Activated CD8-positive, alpha-beta T cell treated with anti-CD3 and anti-CD28 coated beads for 36 hours (primary cell): Measurements from ENCODE around the gene PGF. TPM values are rescaled to one million over a fixed set of nuclear protein-coding genes. Genes with fewer than 3 reads are reported as not detected.

Experiments used
- ATAC-seq: fragments of 200-7000 bp; cut with Tn5 transposase; one replicate; pipeline ENCODE4 v1.10.0; 2021; ENCODE audit warnings: mild to moderate bottlenecking, moderate library complexity
- CTCF ChIA-PET: fragments of 350-600 bp; sonication (Branson Sonifier 250); formaldehyde crosslinking; loops from one replicate; lab custom pipeline; 2021; ENCODE audit warnings: antibody characterized with exemption; lab: Charles Lee
- POLR2A ChIA-PET: fragments of 350-600 bp; sonication (Branson Sonifier 250); formaldehyde crosslinking; loops from one replicate; lab custom pipeline; 2021; ENCODE audit warnings: antibody characterized with exemption; lab: Charles Lee
- DNase-seq: peaks from one replicate; pipeline ENCODE4 v3.0.0-alpha.2; 2020
- H3K27ac Mint-ChIP-seq: one replicate; pipeline ENCODE4 v1.8.0; 2021; ENCODE audit warnings: mild to moderate bottlenecking, mixed read lengths
- H3K27me3 Mint-ChIP-seq: one replicate; pipeline ENCODE4 v1.8.0; 2021; ENCODE audit warnings: mixed read lengths
- H3K36me3 Mint-ChIP-seq: one replicate; pipeline ENCODE4 v1.8.0; 2021; ENCODE audit warnings: low read depth, mixed read lengths
- H3K4me1 Mint-ChIP-seq: one replicate; pipeline ENCODE4 v1.8.0; 2021; ENCODE audit warnings: low read depth, mixed read lengths
- H3K4me3 Mint-ChIP-seq: one replicate; pipeline ENCODE4 v1.8.0; 2021; ENCODE audit warnings: mild to moderate bottlenecking, moderate library complexity, mixed read lengths
- H3K9me3 Mint-ChIP-seq: one replicate; pipeline ENCODE4 v1.8.0; 2021; ENCODE audit warnings: mixed read lengths
- CTCF ChIP-seq: fragments of 200-600 bp; IDR thresholded peaks from one replicate; pipeline ENCODE4 v1.8.0; 2022; ENCODE audit warnings: antibody characterized with exemption, mild to moderate bottlenecking
- intact Hi-C: fragments of 100-400 bp; cut with micrococcal nuclease; formaldehyde crosslinking; loops from one replicate; pipeline ENCODE4 v1.10.0; 2022
- total RNA-seq, 2 experiments: library from RNA; stranded (reverse); gene quantifications; one replicate each; pipeline ENCODE4 v1.2.3, GENCODE V29; 2021

PGF gene
- total RNA-seq, 2 experiments from 2014 or later: 0.27 to 0.45 TPM

- POLR2A ChIA-PET: interaction anchor here (0.6 kb wide), 1 partner anchor 24 kb away, joined by 3 read pairs; the partner anchor contains the start of gene EIF2B2
- no peak for TF ChIP-seq CTCF
- no peaks in the 10 kb centered on the region for H3K36me3 Mint-ChIP-seq
- DNase-seq (no peak), ATAC-seq (no peak)
- H3K4me3 Mint-ChIP-seq: no peak overlapping the region
- intact Hi-C loops: no loop called here
- H3K4me1 Mint-ChIP-seq: peaks cover 1% of the 10 kb centered on the region
- no peak overlapping the region for H3K27ac Mint-ChIP-seq
- CTCF ChIA-PET: no interaction called here
- no peaks in the 10 kb centered on the region for H3K27me3 Mint-ChIP-seq
- H3K9me3 Mint-ChIP-seq: no peaks in the 10 kb centered on the region
Measured at GRCh38 chr14:74978416-74978947, 23.1 kb upstream of the PGF start.

DNA sequence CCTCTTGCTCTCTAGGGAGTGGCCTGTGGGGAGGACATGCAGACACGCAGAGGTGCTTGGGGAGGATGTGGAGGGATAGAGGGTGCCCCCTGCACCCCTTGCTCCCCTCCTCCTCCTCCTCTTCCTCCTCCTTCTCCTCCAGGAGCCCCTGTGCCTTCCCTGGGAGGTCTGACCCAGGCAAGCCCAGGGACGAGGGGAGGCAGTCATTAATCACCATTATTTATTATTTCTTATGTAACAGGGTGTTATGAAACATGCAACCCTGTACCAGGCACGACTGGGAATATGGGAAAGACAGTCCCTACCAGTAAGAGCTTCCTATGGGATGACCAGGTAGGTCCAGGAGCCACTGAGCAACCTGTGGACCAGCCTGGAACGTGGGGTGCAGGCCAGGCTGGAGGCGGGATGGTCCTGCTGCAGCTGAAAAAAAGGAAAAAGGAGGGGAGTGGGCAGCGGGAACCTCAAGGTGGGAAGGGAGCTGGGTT, 22.5 kb upstream of the PGF start:
- intact Hi-C loops: no loop called here
- peaks cover 1% of the 10 kb centered on the region for H3K4me1 Mint-ChIP-seq
- CTCF ChIA-PET: no interaction called here

GRCh38 chr14:74977164-74977900, 21.9 kb upstream of the PGF start:
- H3K36me3 Mint-ChIP-seq: no peaks in the 10 kb centered on the region
- ChIA-PET CTCF (interaction anchor here (1.4 kb wide), 1 partner anchor 31 kb away, joined by 4 read pairs; no protein-coding TSS in a partner anchor), POLR2A (interaction anchor here (0.6 kb wide), 1 partner anchor 25 kb away, joined by 3 read pairs; the partner anchor contains the start of gene EIF2B2)
- DNase-seq: no peak
- TF ChIP-seq CTCF: no peak
- H3K4me1 Mint-ChIP-seq: peaks cover 5% of the 10 kb centered on the region
- H3K27ac Mint-ChIP-seq: no peak overlapping the region
- no peaks in the 10 kb centered on the region for H3K9me3 Mint-ChIP-seq
- no peak overlapping the region for H3K4me3 Mint-ChIP-seq
- no peaks in the 10 kb centered on the region for H3K27me3 Mint-ChIP-seq
- ATAC-seq: no peak
- intact Hi-C loops: no loop called here

More for the DNA sequence above, 22.5 kb upstream of the PGF start:
- ATAC-seq (no peak), DNase-seq (no peak)
- Mint-ChIP-seq H3K36me3 (no peaks in the 10 kb centered on the region), H3K27me3 (no peaks in the 10 kb centered on the region), H3K9me3 (no peaks in the 10 kb centered on the region), H3K4me3 (no peak overlapping the region), H3K27ac (no peak overlapping the region)
- no peak for TF ChIP-seq CTCF
- POLR2A ChIA-PET: interaction anchor here (0.6 kb wide), 1 partner anchor 25 kb away, joined by 3 read pairs; the partner anchor contains the start of gene EIF2B2

- intact Hi-C loops: no loop called here
- DNase-seq (no peak), ATAC-seq (no peak)
- no peak overlapping the region for H3K4me3 Mint-ChIP-seq
- H3K9me3 Mint-ChIP-seq: no peaks in the 10 kb centered on the region
- H3K27me3 Mint-ChIP-seq: no peaks in the 10 kb centered on the region
- CTCF ChIA-PET: interaction anchor here (1.4 kb wide), 1 partner anchor 31 kb away, joined by 4 read pairs; no protein-coding TSS in a partner anchor
- H3K4me1 Mint-ChIP-seq: peaks cover 5% of the 10 kb centered on the region
- TF ChIP-seq CTCF: no peak
- no peak overlapping the region for H3K27ac Mint-ChIP-seq
- POLR2A ChIA-PET: no interaction called here
- H3K36me3 Mint-ChIP-seq: no peaks in the 10 kb centered on the region
Measured at GRCh38 chr14:74976264-74977113, 21.1 kb upstream of the PGF start.
